Measurements from ENCODE around the gene SLC6A15. TPM values are rescaled to one million over a fixed set of nuclear protein-coding genes. Genes with fewer than 3 reads are reported as not detected.

Gene SLC6A15
- total and polyA plus RNA-seq, 9 of the 15 experiments (the other 6 are each of a cell fraction or from before 2014, with no cell fraction given): not detected

DNA sequence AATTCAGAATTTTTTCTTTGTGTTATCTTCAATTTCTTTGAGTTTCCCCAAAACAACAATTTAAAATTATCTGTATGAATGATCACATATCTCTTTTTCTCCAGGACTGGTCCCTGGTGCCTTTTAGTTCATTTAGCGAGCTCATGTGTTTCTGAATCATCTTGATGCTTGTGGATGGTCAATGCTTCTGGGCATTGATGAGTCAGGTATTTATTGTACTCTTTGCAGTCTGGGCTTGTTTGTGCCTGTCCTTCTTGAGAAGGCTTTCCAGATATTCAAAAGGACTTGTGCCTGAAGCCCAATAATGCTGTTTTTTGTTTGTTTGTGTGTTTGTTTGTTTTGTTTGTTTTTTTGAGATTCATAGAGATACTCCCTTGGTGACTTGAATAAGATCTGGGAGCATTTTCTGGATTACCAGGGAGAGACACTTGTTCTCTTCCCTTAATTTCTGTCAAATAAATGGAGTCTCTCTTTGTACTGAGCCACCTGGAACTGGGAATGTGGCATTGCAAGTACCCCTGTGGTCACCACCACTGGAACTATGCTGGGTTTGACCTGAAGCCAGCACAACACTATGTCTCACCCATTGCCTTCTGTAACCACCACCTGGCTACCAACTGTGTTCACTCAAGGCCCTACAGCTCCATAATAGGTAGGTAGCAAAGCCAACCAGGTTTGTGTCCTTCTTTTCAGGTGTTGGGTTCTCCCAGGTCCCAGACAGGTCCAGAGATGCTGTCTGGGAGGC lies 56.3 kb downstream of the SLC6A15 start (continued):
- TF ChIP-seq, protein P1, sequence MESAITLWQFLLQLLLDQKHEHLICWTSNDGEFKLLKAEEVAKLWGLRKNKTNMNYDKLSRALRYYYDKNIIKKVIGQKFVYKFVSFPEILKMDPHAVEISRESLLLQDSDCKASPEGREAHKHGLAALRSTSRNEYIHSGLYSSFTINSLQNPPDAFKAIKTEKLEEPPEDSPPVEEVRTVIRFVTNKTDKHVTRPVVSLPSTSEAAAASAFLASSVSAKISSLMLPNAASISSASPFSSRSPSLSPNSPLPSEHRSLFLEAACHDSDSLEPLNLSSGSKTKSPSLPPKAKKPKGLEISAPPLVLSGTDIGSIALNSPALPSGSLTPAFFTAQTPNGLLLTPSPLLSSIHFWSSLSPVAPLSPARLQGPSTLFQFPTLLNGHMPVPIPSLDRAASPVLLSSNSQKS (CRISPR knock-in tag; IDR thresholded peaks at IDR 0.05): no peak
- TF ChIP-seq ADNP (tag; IDR thresholded peaks at IDR 0.05): no peak

DNA sequence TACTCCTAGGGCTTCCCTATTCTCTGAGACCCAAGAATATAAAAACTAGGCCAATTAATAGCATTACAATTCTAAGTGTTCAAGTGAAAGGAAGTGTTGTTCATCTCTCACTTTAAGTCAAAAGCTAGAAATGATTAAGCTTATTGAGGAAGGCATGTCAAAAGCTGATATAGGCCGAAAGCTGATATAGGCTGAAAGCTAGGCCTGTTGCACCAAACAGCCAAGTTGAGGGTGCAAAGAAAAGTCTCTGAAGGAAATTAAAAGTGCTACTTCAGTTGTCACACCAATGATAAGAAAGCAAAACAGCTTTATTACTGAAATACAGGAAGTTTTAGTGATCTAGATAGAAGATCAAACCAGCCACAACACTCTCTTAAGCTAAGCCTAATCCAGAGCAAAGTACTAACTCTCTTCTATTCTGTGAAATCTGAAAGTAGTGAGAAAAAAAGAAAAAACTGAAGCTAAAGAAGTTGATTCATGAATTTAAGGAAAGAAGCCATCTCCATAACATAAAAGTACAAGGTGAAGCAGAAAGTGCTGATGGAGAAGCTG lies 68.9 kb downstream of the SLC6A15 start:
- 0% methylated on average over 1 of the region's 1 CpG for WGBS (ENCODE audit: insufficient coverage, low coverage, missing lambda C conversion rate)
- Histone ChIP-seq H3K4me1 (replicated peaks in 1 of 2; ENCODE audit: control insufficient read depth in 2 of 2, insufficient read depth in 2 of 2, low read length in 2 of 2) (no peaks in the 10 kb centered on the region), H3K36me3 (ENCODE audit: control insufficient read depth, insufficient read depth, low read length) (no peaks in the 10 kb centered on the region), H3K9ac (ENCODE audit: insufficient read depth in 1 of 2, low read depth in 2 of 2, low read length in 2 of 2) (no peak overlapping the region), H3K9me1 (ENCODE audit: control insufficient read depth, insufficient read depth, low read length) (no peaks in the 10 kb centered on the region), H3K27me3 (ENCODE audit: control insufficient read depth in 2 of 2, insufficient read depth in 2 of 2, low read length in 2 of 2) (no peaks in the 10 kb centered on the region), H2AFZ (ENCODE audit: low read depth, low read length) (no peak overlapping the region), H4K20me1 (replicated peaks; ENCODE audit: control insufficient read depth, insufficient read depth, low read length) (no peaks in the 10 kb centered on the region), H3K27ac (ENCODE audit: extremely low read depth, low read depth, low read length) (no peak overlapping the region), H3K79me2 (ENCODE audit: control insufficient read depth, insufficient read depth, low read length) (no peaks in the 10 kb centered on the region), H3K4me2 (ENCODE audit: insufficient read depth, low read length) (no peak overlapping the region), H3K4me3 (no peak overlapping the region), H3K9me3 (replicated peaks; ENCODE audit: control insufficient read depth, insufficient read depth, low read depth, low read length) (no peaks in the 10 kb centered on the region)
- no TSS peak for BruUV-seq (replicated peaks)
- DNase-seq (ENCODE audit: extremely low read depth in 1 of 4, low spot score in 3 of 4) (no peak), ATAC-seq (no peak), FAIRE-seq (no peak)
- intact Hi-C loops (cut with micrococcal nuclease): no loop called here
- in situ Hi-C loops (cut with MboI): no loop called here
- CTCF ChIA-PET (ENCODE audit: low intra/inter-chr PET ratio): no interaction called here
- TF ChIP-seq ELF1 (tag; IDR thresholded peaks at IDR 0.05) (no peak), STAT5B (CRISPR knock-in tag; IDR thresholded peaks at IDR 0.05) (no peak), HMG20A (CRISPR knock-in tag; conservative IDR thresholded peaks at IDR 0.05) (no peak), TEAD4 (IDR thresholded peaks at IDR 0.05; ENCODE audit: low read length) (no peak), TEAD4 (CRISPR knock-in tag; IDR thresholded peaks at IDR 0.05; ENCODE audit: borderline replicate concordance) (no peak), MECOM (CRISPR knock-in tag; IDR thresholded peaks at IDR 0.05) (no peak), ZNF324 (CRISPR knock-in tag; IDR thresholded peaks at IDR 0.05) (no peak), KAT2B (IDR thresholded peaks at IDR 0.05; ENCODE audit: low read depth, low read length) (no peak), ZNF75A (CRISPR knock-in tag; IDR thresholded peaks at IDR 0.05) (no peak), SMC3 (conservative IDR thresholded peaks at IDR 0.05; ENCODE audit: insufficient read depth, low read depth, low read length) (no peak), RBM17 (IDR thresholded peaks at IDR 0.05; ENCODE audit: borderline replicate concordance, low read depth, low read length) (no peak), ZNF24 (IDR thresholded peaks at IDR 0.05) (no peak)
- TF ChIP-seq, protein P2, sequence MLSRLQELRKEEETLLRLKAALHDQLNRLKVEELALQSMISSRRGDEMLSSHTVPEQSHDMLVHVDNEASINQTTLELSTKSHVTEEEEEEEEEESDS (CRISPR knock-in tag; IDR thresholded peaks at IDR 0.05): no peak
- POLR2A ChIA-PET: no interaction called here

All from K562 (cell line).